Stomach (tissue), 4 donors: Measurements from ENCODE around the gene CEP290.

Source experiments
- CTCF ChIP-seq, 7 experiments: fragments of 450-650 bp in 4 of 7; fragments of 200-600 bp in 3 of 7; sonication (generic) in 3 of 7; IDR thresholded peaks; one replicate each; pipeline ENCODE4 v1.5.1; 2016 to 2019; ENCODE audit warnings: antibody characterized with exemption in 7 of 7, control low read depth in 2 of 7, mild to moderate bottlenecking in 1 of 7
- EP300 ChIP-seq: sonication (generic); formaldehyde crosslinking; IDR thresholded peaks from one replicate; pipeline ENCODE4 v1.6.1; 2017; ENCODE audit warnings: antibody characterized with exemption
- POLR2A ChIP-seq, 4 donors: fragments of 450-650 bp; IDR thresholded peaks; one replicate each; pipeline ENCODE4 v1.6.1; 2016; ENCODE audit warnings: antibody characterized with exemption in 4 of 4, control low read depth in 2 of 4, mild to moderate bottlenecking in 1 of 4, moderate library complexity in 1 of 4
- POLR2AphosphoS5 ChIP-seq, 3 donors: sonication (generic); formaldehyde crosslinking; IDR thresholded peaks; one replicate each; pipeline ENCODE4 v1.6.1; 2016; ENCODE audit warnings: antibody characterized with exemption in 3 of 3

- no peak for TF ChIP-seq POLR2A (IDR thresholded peaks at IDR 0.05)
- TF ChIP-seq EP300, result no peak
- no peak for TF ChIP-seq CTCF (IDR thresholded peaks at IDR 0.05)
- TF ChIP-seq POLR2AphosphoS5 (IDR thresholded peaks at IDR 0.05), result no peak
Observed at GRCh38 chr12:88092771-88093170, 49.1 kb downstream of the CEP290 start.
